HG03060 (cell line): ENCODE data around the gene PRKG1.
"Not testable (repeated sequence)": the region's sequence is repeated elsewhere in the genome, so short reads cannot be mapped to it uniquely, and the experiment has no call there.

Source experiments
- ATAC-seq: cut with Tn5 transposase; IDR thresholded peaks from one replicate; pipeline ENCODE4 v1.9.1; 2021; ENCODE audit warnings: low read depth, moderate number of reproducible peaks; ENCODE audit not compliant: unreplicated experiment

The PRKG1 gene

DNA sequence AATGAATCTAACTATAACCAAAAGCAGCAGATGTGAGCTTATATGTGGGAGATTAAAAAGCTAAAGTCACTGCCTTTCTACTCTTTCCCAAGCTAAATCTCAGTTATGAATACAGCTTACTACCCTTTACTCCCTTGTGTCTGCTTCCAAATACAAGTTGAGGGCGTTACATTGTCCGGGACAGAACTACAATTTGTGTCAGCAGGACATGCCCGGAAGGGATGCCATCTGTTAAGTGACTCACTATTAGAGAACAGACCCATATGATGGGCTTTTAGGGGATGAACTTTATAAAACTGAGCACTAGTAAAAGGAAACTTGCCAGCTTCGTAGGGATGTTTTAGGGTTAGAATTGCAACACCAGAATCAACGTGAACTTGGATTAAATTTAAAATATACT is 924.8 kb downstream of the PRKG1 start:
- ATAC-seq = no peak

DNA sequence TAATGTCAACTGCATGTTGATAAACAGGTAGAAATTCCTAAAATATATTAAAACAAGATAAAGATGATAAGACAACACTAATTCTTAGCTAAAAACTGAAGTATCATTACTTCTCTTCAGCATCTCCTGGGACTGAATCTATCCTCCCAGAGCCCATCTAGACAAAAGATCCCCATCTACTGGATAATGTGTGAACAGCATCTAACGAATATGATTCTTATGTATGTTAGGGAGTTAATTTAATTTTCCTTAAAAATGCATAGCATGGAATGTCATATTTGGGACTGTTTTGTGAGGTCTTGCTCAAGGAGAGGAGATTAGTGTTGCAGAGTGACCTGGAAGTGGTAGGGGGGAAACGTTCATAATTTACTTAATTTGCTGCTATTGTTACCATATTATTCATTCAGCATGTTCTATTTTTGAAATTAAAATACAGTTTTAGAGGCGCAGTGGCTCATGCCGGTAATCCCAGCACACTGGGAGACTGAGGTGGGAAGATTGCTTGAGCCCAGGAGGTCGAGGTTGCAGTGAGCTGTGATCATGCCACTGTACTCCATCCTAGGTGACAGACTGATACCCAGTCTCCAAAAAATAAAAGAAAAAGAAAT is 930.2 kb downstream of the PRKG1 start:
- no peak for ATAC-seq

DNA sequence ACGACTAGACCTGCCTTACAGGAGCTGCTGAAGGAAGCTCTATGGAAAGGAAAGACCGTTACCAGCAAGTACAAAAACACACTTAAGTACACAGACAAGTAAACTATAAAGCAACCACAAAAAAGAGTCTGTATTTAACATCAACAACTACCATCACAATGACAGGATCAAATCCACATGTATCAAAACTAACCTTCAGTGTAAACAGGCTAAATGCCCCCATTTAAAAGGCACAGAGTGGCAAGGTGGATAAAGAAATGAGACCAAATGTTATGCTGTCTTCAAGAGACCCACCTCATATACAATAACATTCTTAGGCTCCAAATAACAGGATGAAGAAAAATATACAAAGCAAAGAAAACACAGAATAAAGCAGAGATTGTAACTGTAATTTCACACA is 932.8 kb downstream of the PRKG1 start:
- no peak for ATAC-seq

DNA sequence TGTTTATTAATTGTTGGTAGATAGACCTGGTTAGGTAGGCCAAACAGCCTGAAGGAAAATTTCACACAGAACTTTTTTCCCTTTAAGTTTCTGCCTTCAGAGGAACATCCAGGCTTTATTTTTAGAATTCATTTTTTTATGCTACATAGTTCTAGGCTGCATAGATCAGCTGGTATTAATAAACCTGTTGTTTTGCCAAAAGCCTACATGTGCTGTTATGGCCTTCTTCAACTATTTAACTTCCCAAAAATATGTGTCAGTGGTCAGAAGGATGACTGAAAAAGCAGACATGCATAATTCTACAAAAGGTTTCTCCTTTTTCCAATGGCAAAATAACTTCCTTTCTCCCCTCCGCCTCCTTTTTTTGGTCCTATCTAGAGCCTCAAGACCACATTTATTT is 936.8 kb downstream of the PRKG1 start:
- no peak for ATAC-seq

DNA sequence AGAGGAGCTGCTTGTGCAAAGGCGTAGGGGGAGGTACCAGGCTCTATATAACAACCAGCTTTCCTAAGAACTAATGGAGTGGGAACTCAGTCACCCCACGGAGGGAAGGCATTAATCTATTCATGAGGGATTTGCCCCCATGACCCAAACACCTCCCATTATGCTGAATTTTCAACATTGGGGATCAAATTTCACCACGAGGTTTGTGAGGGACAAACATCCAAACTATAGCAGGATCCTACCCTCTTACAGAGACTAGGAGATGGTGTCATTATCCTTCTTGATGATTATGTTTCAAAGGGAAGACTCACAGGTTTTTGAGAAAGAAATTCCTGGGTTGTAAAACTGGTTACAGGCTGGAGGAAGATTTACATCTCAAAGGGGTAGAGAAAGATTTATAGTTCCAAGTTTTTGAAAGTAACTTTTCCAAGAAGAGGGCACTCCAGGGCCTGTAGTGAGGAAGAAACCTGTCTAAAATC is 944.8 kb downstream of the PRKG1 start:
- ATAC-seq = no peak

DNA sequence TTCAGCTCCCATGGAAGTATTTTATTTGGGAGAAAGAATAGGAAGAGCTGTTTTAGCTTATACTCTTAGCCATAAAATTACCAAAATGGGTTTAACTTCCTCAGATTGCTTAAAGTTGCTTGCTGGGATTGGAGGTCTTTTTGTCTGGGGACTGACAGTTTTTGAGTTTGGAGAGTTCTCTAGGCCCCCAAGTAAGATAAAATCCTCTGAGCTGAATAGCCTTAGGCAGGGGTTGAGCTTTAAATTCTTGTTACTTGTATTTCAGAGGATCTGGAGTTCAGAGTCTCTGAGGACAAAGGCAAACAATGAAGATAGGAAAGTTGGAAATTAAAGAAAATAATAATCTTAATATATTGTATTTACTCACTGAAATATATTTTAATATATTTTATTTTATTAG is 945.4 kb downstream of the PRKG1 start:
- no peak for ATAC-seq

DNA sequence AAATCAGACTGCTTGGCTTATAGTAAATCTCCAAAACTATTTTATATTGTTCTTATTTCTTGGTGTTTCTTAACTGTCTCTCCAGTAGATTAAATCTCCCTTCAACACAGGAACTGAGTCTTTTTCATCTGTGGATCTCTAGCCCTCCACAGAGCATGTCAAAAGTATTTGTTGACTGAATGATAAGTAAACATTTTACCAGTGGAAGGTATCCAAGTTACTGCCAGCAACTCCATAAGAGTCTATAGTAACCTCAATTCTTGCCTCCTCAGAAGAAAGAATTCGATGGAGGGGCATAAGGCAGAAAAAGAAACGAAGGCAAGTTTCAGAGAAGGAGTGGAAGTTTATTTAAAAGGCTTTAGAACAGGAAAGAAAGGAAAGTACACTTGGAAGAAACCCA is 945.9 kb downstream of the PRKG1 start:
- no peak for ATAC-seq

DNA sequence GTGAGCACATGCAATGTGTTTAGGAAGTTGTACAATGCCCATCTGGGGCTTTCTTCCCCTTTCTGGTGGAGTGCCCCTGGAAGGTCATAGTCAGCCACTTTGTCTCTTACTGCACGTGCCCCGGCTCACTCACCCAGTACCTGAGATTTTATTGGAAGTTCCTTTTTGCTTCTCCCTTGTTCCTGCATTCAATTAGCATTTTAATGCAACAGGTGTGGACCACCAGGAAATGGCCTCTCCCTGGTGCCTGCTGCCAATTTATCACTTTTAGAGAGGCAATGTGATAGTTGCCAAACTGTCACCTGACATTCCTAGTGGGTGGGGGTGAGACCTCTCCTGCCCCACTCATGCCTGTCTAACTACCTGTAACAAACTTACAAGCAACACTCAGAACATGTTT is 946.4 kb downstream of the PRKG1 start:
- ATAC-seq = no peak

DNA sequence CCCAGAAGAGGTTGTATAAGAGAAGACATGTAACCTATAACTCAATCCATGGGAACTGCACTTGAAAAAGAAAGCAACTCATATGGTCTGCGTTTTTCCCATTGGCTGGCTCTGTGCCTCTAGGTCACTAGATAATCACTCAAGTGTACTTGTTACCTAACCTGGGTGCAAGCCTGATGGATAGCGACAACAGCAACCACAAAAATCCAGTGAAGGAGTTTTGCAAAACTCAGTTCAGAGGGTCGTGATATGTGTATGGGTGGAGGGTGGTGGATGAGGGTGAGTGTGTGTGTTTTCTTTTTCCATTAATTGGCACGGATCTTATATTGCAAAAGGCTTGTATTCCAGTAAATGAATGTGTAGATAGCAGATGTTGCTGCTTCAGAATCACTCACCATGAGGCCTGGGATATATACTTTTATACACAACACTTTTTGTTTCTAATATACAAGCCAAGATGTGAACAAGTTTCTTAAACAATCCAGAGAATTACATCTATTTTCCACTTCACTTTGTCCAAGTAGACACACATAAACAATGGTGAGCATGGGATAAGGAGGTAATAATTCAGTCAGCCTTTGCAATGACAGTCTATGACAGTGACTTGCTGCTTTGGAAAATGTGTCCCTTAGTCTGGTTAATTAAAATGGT is 952.9 kb downstream of the PRKG1 start:
- ATAC-seq = no peak

DNA sequence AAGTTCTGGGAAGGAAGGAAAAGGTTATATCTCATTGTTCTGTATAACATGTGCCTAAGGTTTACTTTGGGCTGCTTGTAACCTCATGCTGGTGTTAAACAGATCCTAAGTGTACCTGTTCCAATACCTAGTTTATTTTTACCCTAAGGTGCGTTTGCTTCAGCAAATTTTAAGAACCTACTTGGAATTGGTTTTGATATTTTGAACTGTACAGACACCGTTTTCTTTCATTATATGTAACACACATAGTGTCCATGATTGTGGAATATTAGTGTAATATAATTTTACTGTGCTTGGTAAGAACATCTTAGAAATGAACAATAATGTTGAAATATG is 954.2 kb downstream of the PRKG1 start:
- no peak for ATAC-seq

DNA sequence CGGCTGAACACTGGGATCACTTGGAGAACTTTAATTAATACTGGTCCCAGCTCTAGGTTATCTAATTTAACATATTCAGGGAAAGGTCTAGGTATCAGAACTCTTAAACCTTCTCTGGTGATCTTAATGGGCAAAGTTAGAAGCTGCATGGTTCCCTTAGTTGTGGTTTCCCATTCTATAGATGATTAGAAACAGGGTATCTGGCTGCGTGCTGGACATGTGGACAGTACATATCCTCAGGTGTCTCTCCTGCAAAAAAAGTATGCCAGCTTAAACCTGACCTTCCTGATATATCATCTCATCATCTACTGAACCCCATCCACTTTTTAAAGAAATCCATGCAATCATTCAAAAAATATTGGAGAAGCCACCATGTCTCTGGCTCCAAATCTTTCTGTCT is 955.3 kb downstream of the PRKG1 start:
- no peak for ATAC-seq

DNA sequence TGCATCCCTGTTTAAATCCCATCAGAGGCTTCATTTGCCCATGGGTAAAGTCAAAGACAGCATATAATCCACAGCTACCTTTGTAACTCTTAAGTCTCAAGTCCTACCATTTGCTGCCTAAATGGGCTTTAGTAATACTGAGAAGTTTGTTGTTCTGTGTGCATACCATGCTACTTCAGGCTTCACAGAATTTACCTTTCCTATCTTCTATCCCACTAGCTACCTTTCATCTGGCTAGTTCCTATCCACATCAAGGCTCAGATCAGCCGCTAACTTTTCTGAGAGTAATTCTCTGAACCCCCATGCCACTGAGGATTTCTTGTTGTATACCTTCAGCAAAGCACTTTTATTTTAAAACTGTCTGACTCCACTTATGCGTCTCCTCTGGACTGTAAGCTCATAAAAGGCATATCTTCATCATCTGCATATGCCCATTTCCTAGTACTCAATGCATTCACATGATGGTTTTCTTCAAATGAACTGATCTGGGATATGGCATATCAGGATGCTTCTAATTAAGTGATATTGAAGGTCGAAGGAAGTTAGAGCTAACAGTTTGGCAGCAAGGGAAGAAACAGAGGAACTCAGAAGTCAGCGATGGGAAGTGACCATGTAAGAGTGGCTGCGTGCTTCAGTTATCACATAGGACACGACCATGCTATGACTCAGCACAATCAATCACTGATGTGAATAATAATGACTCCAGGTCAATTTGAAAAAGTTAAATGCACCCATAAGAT is 955.9 kb downstream of the PRKG1 start:
- ATAC-seq = no peak

DNA sequence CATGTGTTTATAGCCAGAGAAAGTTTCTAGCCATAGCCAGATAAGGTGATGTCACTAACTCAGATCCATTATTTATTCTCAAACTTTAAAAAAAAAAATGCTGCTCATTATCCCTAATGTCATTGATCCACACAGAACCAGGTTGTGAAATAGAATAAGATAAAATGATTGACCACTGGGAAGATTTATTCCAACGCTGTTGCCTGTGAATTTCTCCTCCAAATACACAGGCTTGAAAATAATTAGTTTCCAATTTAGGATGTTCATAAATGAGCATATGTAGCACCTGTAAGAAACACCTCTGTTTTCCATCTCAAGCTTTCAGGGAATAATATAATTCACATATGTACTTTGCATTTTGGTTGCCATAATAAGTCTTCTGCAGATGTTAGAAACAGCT is 956.7 kb downstream of the PRKG1 start:
- no peak for ATAC-seq

DNA sequence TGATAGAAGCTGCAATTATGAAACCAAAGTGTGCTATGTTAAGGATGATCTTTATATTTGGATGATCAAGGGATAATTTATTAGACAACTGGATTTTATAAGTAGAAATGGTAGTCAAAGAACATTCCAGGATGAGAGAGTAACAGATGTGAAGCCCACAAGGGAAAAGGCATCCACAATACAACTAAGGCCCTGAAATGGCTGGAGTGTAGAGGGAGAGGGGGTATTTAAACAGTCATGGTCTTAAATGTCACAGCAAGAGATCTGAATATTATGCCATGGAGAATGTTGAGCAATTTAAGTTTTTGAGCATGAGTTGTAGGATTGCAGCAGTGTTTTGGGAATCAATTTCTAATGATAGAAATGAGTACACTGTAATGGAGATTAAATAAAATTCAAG is 957.5 kb downstream of the PRKG1 start:
- ATAC-seq = no peak

DNA sequence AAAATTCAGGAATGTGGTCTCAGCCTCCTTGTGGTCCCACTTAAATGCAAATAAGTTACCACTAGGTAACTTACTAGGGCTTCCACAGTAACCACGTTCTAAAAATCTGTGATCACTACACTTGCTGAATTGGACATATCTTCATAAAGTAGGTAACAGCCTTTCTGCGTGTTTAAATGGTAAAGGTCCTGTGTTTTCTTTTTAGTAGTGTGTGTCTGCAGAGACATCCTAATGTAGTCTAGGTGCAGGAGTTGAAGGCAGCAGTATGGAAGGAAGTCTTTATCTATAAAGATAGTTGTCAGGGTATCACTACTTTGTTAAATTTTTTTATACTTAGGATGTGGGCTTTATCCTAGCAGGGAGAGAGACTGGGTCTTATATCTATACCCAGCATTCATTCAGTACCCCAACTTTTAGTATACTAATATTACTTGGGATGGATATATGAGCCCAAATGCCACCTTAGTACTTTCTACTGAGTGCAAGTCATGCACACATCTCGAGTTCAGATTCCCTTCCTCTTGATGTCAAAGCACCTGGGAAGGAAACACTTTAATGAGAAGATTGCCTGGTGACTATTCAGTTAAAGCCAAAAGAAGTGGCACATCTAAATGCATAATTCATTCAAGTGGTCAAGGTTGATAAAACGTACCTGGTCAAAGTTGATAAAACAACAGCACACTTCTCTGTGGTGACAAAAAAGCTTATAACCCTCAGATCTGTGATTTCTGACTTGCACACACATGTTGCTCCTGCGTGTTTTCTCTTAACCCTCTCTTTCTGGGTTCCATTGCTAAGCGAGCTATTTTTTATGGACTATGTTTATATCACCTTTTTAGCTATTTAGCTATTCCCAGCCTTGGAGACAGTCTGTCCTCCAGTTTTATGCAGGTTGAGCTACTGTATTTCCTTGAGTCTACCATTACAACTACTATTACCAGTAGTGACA is 958.7 kb downstream of the PRKG1 start:
- no peak for ATAC-seq

DNA sequence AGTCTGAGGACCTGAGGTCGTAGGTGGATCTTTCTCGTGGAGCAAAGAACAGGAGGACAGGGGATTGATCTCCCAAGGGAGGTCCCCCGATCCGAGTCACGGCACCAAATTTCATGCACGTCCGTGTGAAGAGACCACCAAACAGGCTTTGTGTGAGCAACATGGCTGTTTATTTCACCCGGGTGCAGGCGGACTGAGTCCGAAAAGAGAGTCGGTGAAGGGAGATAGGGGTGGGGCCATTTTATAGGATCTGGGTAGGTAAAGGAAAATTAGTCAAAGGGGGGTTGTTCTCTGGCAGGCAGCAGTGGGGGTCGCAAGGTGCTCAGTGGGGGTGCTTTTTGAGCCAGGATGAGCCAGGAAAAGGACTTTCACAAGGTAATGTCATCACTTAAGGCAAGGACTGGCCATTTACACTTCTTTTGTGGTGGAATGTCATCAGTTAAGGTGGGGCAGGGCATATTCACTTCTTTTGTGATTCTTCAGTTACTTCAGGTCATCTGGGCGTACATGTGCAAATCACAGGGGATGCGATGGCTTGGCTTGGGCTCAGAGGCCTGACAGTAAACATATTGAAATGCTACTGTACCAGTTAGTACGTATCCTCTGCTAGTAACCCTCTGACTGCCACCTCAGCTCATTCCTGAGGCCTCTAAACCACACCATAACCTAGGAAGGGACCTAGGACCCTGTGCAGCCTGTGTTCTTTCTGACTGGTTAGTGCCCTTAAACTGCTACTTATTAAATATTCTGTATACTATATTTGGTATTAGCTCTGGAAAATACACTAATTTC is 964.9 kb downstream of the PRKG1 start:
- ATAC-seq = not testable (repeated sequence)

DNA sequence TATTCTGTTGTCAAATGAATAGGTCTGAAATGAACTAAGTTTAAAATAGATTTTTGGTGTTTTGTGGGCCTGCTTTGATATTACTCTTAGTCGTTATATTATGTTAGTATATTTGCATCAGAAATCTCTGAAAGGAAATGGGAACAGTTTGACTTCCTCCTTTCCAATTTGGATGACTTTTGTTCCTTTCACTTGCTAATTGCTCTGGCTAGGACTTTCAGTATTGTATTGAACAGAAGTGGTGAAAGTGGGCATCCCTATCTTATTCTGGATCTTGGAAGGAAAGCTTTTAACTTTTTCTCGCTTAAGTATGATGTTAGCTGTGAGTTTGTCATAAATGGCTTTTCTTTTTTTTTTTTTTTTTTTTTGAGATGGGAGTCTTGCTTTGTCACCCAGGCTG is 966.2 kb downstream of the PRKG1 start:
- no peak for ATAC-seq

DNA sequence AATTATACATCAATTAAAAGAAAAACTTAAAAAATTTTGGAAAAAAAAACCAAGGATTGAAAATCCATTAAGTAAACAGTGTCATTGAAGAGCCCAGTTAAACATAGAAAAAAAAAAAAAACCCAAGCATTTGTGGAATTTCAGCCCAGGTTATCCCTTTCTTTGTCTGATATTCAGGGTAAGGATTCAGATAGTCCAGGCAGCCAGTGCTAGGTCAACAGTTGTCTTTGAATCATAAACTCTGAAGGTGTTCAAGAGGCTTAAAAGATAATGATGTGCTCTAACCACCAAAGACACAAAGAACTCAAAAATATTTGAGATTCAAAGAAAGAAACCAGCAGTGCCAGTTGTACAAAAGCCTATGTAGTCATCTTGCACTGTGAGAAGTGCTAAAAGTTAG is 969.5 kb downstream of the PRKG1 start:
- no peak for ATAC-seq

DNA sequence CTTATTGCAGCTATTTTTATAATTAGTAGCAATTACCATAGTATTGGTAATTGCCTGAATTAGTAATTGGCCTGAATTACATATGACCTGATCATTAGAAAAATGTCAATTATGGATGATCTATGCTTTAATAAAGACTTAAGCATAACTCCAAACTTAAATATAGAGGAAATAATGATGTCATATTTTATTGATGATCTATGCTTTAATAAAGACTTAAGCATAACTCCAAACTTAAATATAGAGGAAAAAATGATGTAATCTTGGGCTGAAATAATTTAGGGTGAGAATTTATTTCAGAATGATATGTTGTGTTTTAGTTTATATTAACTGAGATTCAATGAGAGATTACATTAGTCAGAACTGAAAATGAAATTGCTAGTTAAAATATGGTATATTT is 973.8 kb downstream of the PRKG1 start:
- ATAC-seq = no peak

DNA sequence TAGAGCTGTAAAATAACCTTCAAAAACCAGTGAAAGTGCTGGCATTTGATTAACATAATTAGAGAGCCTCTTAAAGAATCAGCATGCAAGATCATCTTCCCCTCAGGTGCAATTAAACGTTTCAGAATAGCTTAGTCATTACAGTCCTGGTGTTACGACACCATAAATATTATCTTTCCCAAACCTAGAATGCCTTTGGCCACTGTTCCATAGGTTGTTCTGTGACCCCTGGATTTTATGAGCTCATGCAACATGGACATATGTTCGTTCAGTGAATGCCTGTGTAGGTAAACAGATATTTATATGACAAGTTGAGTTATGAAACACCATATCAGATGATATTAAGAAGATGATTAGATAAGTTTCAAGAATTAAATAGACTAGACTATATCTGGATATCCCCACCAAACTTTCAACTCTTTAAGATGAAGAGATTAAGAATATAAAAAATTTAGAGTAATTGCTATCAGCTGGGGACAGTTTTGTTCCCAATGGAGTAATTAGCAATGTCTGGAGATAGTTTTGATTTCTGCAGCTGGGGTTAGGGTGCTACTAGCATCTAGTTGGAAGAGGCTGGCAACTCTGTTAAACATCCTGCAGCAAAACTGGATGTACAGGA is 976.3 kb downstream of the PRKG1 start:
- no peak for ATAC-seq
